ENCODE results near the gene BORCS6.

DNA sequence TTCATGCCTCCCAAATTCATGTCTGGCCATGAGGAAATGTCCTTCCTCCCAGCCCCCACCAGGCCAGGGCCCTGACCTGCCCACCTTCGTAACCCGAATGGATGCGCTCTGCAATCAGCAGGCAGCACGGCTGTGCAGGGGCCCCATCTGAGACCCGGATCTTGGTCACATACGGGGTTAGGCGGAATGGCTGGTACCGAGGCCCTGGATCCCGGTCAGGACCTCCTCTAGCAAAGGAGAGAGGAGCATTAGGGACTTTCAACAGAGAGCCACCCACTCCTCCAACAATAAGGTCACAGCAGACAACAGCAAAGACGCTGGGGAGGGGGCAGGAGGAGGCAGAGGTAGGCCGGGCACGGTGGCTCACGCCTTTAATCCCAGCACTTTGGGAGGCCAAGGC, 41.4 kb downstream of the BORCS6 start:
- TF ChIP-seq, protein P1, sequence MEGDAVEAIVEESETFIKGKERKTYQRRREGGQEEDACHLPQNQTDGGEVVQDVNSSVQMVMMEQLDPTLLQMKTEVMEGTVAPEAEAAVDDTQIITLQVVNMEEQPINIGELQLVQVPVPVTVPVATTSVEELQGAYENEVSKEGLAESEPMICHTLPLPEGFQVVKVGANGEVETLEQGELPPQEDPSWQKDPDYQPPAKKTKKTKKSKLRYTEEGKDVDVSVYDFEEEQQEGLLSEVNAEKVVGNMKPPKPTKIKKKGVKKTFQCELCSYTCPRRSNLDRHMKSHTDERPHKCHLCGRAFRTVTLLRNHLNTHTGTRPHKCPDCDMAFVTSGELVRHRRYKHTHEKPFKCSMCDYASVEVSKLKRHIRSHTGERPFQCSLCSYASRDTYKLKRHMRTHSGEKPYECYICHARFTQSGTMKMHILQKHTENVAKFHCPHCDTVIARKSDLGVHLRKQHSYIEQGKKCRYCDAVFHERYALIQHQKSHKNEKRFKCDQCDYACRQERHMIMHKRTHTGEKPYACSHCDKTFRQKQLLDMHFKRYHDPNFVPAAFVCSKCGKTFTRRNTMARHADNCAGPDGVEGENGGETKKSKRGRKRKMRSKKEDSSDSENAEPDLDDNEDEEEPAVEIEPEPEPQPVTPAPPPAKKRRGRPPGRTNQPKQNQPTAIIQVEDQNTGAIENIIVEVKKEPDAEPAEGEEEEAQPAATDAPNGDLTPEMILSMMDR (IDR thresholded peaks at IDR 0.05) = no peak
- no peak for TF ChIP-seq POLR2A (IDR thresholded peaks at IDR 0.05)
